GM20431 (cell line): ENCODE data around the gene SLU7.

Source experiments
- in situ Hi-C: fragments of 300-500 bp; cut with MseI, MboI; formaldehyde crosslinking; loops from one replicate; pipeline ENCODE4 v1.15.0; 2020; ENCODE audit warnings: low sequenced_read_pairs; ENCODE audit not compliant: unreplicated experiment

Gene SLU7

DNA sequence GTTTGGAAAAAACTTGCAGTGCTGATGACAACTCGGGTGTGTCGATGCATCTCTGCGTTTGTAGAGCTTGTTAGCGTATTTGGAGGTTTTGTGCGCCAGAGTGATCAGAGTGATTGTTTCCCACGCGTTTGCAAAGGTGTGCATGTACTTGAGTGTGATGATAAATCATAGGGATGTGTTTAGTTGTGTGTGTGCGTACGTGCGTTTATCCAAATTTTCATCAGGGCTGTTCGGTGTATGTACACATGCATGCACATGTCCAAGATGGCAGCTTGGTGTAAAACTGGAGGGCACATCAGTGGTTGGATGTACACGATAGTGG, 48.2 kb downstream of the SLU7 start:
- in situ Hi-C loops, result no loop called here

DNA sequence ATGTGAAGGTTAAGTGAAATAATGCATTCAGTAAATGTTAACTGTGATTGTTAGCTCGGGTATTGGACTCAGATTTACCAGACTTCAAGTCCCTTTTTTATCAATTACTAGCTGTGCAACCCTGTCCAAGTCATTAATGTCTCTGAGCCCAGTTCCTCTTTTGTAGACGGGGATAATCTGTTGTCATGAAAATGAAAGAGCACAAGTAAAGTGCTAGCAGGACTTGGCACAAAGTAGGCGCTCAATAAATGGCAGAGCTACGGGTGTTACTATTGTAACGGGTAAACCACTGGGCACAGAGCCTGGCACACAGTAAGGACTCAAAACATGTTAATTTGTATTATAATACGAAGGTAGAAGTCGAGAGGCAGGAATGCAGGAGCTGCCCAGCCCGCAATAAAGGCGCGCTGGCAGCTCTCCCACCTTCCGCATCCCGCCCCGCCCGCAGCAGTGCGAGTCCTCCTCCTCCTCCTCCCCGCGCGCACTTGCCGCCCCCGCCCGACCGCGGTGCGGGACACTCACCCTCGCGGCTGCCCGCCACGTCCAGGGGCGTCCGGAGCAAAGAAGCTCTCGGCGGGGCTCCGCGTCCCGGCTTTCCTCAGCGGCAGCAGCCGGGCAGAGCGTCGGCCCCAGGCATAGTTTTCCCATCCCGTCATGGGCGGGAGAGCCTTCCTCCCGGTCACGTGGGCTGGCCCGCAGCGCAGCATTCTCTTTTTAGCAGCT, 48.7 kb downstream of the SLU7 start, which contains the start of gene C1QTNF2:
TSS of gene C1QTNF2 (minus strand) at position 637 of the 723 bp plus-strand sequence. CDS start 15,615 bp downstream, outside the sequence.
- in situ Hi-C loops, result no loop called here

DNA sequence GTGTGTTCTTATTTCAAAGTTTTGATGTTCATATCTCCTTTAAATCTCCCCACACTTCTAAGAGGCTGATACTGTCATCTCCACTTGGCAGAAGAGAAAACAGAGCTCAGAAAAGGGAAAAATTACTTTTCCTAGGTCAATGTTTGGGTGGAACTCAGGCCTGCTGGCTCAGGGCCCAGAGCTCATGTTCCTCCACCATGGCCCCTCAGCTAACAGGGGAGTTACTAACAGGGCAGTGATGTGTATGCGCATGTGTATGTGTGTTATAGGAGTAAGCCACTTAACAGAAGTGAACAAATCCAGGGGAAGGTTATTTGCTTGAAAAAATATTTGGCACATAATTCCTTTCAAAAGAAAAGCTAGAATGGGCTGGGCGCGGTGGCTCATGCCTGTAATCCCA, 51.0 kb downstream of the SLU7 start:
- in situ Hi-C loops, result no loop called here

DNA sequence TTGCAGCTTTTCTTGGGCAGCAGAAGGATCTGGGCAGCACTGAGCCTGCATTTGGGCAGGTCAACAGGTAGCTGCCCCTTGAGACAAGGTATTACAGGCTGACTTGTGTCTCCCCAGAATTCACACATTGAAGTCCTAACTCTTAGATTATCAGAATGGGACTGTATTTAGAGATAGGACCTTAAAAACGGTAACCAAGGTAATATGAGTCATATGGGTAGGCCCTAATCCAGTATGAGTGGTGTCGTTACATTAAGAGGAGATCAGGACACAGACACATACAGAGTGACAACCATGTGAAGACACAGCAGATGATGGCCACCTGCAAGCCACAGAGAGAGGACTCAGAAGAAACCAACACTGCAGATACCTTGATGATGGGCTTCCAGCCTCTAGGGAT, 51.6 kb downstream of the SLU7 start:
- in situ Hi-C loops, result no loop called here

DNA sequence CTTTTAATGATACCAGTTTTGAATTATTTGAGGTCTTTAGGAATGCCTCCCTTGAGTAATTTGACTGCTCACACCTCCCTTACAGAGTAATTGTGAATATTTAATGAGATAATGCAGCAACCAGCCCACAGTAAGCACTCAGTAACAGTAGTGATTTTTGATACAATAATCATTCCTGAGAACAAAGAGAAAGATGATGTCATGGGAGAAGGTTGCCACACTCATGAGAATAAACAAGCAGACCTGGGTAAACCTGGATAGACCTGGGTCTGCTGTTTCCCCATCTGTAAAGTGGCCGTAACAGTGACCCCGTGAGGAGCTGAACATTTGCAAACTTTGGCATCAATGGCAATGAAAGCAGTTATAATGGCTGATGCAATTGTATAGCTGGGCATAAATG, 52.7 kb downstream of the SLU7 start:
- in situ Hi-C loops, result no loop called here

DNA sequence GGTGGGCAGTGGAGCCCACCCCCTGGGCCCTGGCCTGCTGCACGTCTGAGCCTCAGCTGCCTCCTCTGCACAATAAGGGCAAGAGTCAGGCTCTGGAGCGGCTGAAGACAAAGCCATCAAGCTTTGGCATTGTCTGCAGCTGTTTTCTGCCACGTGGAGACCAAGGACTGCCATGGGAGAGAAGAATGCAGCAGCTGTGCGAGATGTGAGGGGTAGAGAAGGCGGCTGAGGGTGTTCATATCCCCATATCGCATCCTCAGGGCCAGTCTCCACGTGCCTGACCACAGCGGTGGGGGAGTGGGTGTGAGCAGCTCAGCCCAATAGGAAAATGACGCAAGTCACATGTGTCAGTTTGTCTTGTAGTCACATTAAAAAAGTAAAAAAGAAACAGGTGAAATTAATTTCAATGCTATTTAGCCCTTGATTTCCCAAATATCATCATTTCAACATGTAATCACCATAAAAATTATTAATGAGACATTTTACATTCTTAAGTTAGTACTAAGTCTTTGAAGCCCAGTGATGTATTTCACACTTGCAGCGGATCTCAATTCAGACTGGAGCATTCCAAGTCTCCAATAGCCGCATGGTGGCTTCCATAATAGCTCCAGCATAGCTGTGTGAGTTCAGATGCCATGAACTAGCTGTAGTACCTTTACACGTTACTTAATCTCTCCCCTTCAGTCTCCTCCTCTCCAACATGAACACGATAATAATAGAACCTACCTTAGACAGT, 55.1 kb downstream of the SLU7 start:
- in situ Hi-C loops, result no loop called here

DNA sequence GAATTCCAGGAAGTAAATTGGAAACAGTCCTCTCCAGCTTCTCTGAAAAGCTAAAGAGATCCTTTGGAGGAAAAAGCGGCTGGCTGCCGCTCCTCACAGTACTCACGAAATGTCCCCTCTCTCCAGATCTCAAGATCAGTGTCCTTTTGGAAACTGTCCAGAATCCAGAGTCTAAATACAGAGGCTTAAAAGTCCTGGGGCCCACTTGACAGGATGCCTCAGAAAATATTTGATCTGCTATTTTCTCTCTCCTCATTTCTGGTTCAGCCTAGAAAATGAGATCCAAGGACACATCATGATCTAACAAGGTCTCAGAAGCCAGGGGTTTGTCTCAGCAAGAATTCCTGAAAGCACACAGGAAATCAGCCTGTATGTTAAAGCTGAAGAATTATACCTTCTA, 55.7 kb downstream of the SLU7 start:
- in situ Hi-C loops, result no loop called here

DNA sequence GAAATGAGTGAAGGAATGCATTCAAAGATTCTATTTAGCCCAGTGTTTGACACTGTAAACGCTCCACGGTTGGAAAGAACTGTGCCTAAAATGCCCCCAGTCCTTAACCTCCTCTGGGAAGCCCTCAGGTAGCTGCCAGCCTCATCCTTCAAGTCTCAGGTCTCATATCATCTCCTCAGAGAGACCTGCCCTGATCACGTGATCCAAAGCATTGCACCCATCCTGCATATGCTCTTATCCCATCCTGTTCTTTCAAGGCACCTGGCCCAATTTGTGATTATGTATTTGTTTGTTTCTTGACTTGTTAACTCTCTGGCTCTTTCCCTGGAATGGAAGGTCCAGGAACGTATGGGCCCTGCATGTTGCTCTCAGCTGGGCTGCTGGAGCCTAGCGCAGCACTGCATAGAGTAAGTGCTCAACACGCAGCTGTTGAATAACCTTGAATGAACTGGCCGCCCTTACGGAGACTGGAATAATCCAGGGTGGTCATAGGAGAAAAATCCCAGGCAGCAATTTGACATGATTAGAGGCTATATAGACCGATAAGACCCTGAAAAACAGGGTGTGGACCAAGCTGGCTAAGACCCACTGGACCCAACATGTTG, 57.2 kb downstream of the SLU7 start:
- in situ Hi-C loops, result no loop called here

DNA sequence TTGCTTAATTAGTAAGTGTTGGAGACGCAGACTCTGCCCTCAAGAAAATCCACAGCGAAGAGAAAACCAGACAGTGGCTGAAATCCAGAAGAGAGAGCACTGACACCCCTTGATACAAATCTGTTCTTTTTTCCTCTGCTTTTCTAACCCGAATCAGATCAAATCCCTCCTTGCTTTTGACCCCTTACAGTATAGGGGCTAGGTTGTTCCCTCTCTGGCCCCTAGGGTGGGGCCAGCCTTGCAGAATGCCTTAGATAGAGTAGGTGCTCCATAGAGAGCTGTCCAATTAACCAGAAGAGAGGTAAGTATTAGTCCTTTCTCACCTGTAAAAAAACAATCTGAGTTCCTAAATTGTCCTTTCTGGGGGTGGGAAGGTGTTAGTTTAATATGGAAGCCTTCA, 58.6 kb downstream of the SLU7 start:
- in situ Hi-C loops, result no loop called here

DNA sequence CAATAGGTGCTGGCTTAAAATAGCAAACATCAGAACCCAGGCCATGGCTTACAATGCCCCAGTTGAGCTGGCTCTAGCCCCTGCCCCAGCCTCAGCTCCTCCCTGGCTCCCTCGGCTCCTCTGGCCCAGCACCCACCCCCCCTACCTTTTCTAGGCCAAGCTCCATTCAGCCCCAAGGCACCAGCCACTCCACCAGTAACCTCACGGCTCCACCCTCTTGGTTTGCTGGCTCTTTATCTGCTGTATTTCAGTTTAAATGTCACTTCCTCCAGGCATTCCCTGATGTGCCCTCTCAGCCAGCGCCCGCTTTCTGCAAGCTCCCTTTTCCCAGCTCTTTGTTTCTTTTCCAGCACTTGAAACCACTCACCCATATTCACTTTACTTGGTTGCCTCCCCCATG, 59.1 kb downstream of the SLU7 start:
- in situ Hi-C loops, result no loop called here

DNA sequence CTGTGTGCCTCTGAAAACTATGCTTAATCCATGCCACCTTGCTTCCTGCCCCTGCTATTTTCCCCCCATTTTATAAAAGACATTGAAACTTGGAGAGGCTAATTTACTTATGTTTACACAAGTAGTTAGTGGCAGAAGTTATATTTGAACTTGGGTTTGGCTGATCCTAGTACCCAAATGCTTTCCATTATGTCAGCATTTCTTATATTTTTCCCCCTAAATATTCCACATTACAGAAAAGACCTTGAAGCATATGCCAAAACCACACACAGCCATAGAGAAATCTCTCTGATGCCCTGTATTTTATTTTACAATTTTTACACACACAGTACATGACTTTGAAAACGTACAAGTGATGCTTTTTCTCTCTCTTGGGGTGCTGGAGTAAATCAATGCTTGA, 59.6 kb downstream of the SLU7 start:
- in situ Hi-C loops, result no loop called here

DNA sequence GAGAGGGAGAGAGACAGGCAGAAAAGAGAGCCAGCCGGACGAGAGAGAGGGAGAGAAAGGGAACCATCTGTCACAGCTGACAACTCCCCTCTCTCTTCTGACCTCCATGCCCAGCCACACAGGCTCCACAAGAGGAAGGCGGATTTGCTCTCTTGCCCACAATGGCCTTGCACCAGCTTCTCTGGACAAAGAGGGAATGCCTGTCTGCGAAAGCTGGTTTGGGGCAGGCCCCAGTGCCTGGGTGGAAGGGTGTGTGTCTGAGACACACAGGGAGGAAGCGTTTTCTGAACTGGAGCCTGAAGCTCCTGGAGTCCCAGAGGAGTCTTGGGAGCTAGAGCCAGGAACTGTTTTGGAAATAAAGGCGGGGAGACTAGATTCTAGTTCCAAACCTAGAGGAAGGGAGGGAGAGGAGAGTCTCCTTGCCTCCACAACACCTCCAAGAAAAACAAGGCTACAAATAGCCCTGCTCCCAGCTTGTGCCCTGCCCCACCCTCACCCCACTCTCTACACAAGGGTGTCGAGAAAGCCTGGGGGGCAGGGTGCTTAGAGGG, 60.9 kb downstream of the SLU7 start:
- in situ Hi-C loops, result no loop called here

DNA sequence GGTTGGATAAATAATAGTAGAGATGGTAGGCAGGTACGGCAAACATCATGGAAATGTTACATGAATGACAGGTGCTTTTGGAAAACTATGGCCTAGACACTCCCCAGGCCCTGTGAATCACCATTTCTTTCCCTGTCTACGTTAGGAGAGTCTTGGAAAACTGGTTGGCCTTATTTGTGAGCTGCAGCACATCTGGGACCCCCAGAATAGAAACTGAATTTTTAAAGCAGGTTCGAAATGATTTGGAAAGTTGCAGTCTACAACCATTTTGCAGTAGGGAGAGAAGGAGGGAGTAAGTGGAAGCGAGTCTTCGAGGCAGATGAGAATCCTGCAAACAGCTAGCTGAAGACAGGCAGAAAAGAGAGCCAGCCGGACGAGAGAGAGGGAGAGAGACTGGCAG, 61.5 kb downstream of the SLU7 start:
- in situ Hi-C loops, result no loop called here

DNA sequence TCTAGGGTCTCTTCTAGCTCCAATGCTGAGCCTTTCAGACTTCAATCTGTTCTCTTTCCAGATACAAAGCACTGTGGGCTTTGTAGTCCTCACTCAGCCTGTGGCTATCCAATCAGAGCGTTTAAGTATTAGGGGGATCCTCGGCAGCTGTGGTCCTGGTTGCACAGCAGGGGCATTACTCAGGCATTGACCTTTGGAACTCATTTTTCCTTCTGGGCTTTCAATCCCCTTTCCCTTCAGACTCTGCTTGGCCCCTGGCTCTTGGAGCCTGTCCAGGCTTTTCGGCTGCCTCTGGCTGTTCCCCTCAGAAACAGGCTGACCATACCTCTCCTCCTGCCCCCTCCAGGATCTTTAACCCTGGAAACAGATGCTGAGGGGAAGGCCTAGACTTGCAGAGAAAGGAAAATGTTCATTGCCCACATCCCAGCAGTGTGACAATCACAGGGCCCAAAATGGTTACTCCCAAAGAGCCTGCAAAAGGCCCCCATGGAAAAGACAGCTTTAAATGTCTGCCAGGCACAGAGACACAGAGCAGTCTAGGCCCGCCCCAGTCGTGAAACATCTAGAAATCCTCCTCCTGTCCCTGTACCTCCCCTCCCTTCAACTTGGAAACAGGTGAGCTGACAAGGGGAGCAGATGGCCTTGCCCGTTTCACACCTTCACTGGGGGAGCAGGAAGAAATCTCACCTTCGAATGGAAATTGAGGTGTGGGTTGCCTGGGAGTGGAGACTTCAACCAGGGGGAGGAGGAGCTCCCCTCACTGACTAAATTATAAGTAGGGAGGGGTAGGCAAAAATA, 62.1 kb downstream of the SLU7 start:
- in situ Hi-C loops, result no loop called here

DNA sequence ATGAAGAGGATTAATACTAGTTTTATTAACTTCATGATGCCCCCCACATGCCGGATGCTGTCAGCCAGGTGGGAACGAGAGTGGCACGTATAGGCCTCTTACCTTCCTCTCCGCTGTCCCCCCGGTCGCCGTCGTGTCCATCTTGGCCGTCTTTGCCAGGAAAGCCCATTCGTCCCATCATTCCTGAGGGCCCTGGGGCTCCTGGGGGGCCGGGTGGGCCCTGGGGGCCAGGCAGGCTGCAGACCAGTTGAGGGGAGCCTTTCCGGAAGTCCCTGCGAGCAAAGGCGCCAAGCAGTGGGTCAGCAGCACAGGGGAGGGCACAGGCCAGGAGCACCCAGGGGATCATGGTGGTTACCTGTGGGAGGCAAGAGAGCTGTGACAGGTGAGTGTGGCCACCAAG, 64.2 kb downstream of the SLU7 start:
- in situ Hi-C loops, result no loop called here

DNA sequence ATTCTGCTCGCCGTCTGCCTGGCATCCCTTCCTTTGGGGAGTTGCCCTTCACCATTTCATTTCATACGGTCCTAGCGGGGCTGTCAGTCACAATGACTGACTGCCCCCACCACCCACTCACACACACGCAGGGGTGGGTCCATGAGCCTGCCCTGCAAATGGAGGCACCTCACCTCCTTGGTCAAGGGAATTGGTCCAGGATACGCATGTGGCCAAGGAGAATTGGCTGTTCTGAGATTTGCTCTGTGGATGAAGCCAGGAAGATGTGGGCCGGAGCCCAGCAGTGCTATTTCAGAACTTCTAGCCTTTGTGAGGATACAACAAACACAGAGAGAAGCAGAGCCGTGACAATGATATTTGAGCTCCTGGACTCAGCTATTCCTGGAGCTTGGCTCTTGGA, 65.5 kb downstream of the SLU7 start:
- in situ Hi-C loops, result no loop called here

DNA sequence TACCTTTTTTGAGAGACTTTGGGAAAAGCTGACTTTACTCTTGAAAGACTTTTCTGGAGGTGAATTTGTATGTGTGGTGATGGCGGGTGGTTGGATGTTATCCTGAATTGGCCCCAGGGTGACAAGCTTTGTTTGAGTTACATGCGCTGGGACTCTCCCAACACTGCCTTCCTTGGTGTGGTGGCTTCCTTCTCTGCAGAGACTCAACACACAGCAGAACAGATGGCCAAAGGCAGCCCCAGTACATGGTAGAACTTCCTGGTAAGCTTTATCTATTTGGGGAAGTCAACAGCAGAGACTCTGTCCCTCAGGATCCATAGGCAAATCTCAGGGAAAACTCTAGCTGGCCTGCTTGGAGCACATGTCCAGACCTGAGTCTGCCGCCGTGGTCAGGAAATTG, 66.6 kb downstream of the SLU7 start:
- in situ Hi-C loops, result no loop called here
